Measurements from ENCODE around the gene SEC24D. TPM values are rescaled to one million over a fixed set of nuclear protein-coding genes. Genes with fewer than 3 reads are reported as not detected.

The SEC24D gene
- total and polyA plus RNA-seq, 2 donors (not counting 3 experiments of a cell fraction or from before 2014, with no cell fraction given): 81.5 to 127 TPM

- Histone ChIP-seq H3K27me3 (ENCODE audit: control insufficient read depth in 2 of 2, insufficient read depth in 2 of 2, low read length in 2 of 2) (no peaks in the 10 kb centered on the region), H3K9ac (replicated peaks; ENCODE audit: extremely low read depth, insufficient read depth, low read length) (no peak overlapping the region), H3K36me3 (ENCODE audit: control insufficient read depth in 2 of 2, extremely low read depth in 1 of 2, insufficient read depth in 2 of 2, low read length in 2 of 2) (peaks cover 14 to 28% of the 10 kb centered on the region in 2 experiments), H3K27ac (ENCODE audit: insufficient read depth, low read depth, low read length) (no peak overlapping the region), H3K4me3 (replicated peaks in 1 of 3; ENCODE audit: insufficient read depth in 1 of 3, low read depth in 1 of 3, low read length in 3 of 3) (no peak overlapping the region), H3K9me3 (replicated peaks; ENCODE audit: control insufficient read depth, insufficient read depth, low read length) (no peaks in the 10 kb centered on the region), H2AFZ (ENCODE audit: low read depth, low read length) (no peak overlapping the region), H3K4me2 (ENCODE audit: insufficient read depth, low read length) (no peak overlapping the region), H4K20me1 (replicated peaks; ENCODE audit: control insufficient read depth, extremely low read depth, insufficient read depth, low read length) (no peaks in the 10 kb centered on the region), H3K4me1 (ENCODE audit: control insufficient read depth, extremely low read depth, insufficient read depth, low read length) (peaks cover 22% of the 10 kb centered on the region), H3K79me2 (ENCODE audit: control insufficient read depth, insufficient read depth, low read length) (peaks cover 5% of the 10 kb centered on the region), H3K9me1 (replicated peaks; ENCODE audit: control insufficient read depth, extremely low read depth, insufficient read depth, low read length) (no peaks in the 10 kb centered on the region)
- no peak for DNase-seq (ENCODE audit: low read depth, low spot score)
- dilution Hi-C loops (cut with MboI; ENCODE audit: extremely low pct_ligation_motif_present, low sequenced_read_pairs) (no loop called here), intact Hi-C loops (cut with micrococcal nuclease) (no loop called here)
- CTCF ChIA-PET: interaction anchor here (1.2 kb wide), 1 partner anchor 9 kb away, joined by 3 read pairs; no protein-coding TSS in a partner anchor
- POLR2A ChIA-PET: no interaction called here
- TF ChIP-seq EZH2 (IDR thresholded peaks at IDR 0.05; ENCODE audit: borderline replicate concordance, low read depth, low read length, severe bottlenecking): no peak
- no peak for TF ChIP-seq POLR2A (IDR thresholded peaks at IDR 0.05; ENCODE audit: low read depth, low read length)
- TF ChIP-seq FOS (IDR thresholded peaks at IDR 0.05; ENCODE audit: borderline replicate concordance, insufficient read depth, low read length): no peak
- no peak for TF ChIP-seq MAX (IDR thresholded peaks at IDR 0.05; ENCODE audit: insufficient read depth, insufficient read length)
- no peak for TF ChIP-seq MYC (IDR thresholded peaks at IDR 0.05; ENCODE audit: low read depth, low read length)
- no peak for TF ChIP-seq GATA2 (IDR thresholded peaks at IDR 0.05; ENCODE audit: insufficient read depth, insufficient read length, low read depth, low read length)
- BruUV-seq (replicated peaks): no TSS peak
- no peak for FAIRE-seq
Measured at GRCh38 chr4:118754890-118755289, 81.0 kb downstream of the SEC24D start.

GRCh38 chr4:118753685-118754084 is 82.2 kb downstream of the SEC24D start:
- Histone ChIP-seq H3K9me1 (replicated peaks; ENCODE audit: control insufficient read depth, extremely low read depth, insufficient read depth, low read length) (no peaks in the 10 kb centered on the region), H3K4me3 (replicated peaks in 1 of 3; ENCODE audit: insufficient read depth in 1 of 3, low read depth in 1 of 3, low read length in 3 of 3) (no peak overlapping the region), H3K79me2 (ENCODE audit: control insufficient read depth, insufficient read depth, low read length) (no peaks in the 10 kb centered on the region), H4K20me1 (replicated peaks; ENCODE audit: control insufficient read depth, extremely low read depth, insufficient read depth, low read length) (no peaks in the 10 kb centered on the region), H3K27ac (ENCODE audit: insufficient read depth, low read depth, low read length) (no peak overlapping the region), H3K36me3 (ENCODE audit: control insufficient read depth in 2 of 2, extremely low read depth in 1 of 2, insufficient read depth in 2 of 2, low read length in 2 of 2) (peaks cover 14 to 31% of the 10 kb centered on the region in 2 experiments), H3K9ac (replicated peaks; ENCODE audit: extremely low read depth, insufficient read depth, low read length) (no peak overlapping the region), H3K9me3 (replicated peaks; ENCODE audit: control insufficient read depth, insufficient read depth, low read length) (no peaks in the 10 kb centered on the region), H3K27me3 (ENCODE audit: control insufficient read depth in 2 of 2, insufficient read depth in 2 of 2, low read length in 2 of 2) (no peaks in the 10 kb centered on the region), H2AFZ (ENCODE audit: low read depth, low read length) (no peak overlapping the region), H3K4me1 (ENCODE audit: control insufficient read depth, extremely low read depth, insufficient read depth, low read length) (peaks cover 22% of the 10 kb centered on the region), H3K4me2 (ENCODE audit: insufficient read depth, low read length) (no peak overlapping the region)
- no peak for FAIRE-seq
- ChIA-PET POLR2A (no interaction called here), CTCF (interaction anchor here (1.0 to 1.8 kb wide), 3 partner anchors 8 to 107 kb away, joined by 3 to 6 read pairs (median 3); no protein-coding TSS in a partner anchor)
- no peak for TF ChIP-seq MYC (IDR thresholded peaks at IDR 0.05; ENCODE audit: low read depth, low read length)
- TF ChIP-seq CTCF (IDR thresholded peaks at IDR 0.05; ENCODE audit: extremely low read depth in 1 of 2, insufficient read depth in 1 of 2, low read depth in 1 of 2, low read length in 2 of 2): no peak
- no peak for TF ChIP-seq MAX (IDR thresholded peaks at IDR 0.05; ENCODE audit: insufficient read depth, insufficient read length)
- no peak for TF ChIP-seq POLR2A (IDR thresholded peaks at IDR 0.05; ENCODE audit: low read depth, low read length)
- TF ChIP-seq GATA2 (IDR thresholded peaks at IDR 0.05; ENCODE audit: insufficient read depth, insufficient read length, low read depth, low read length): no peak
- TF ChIP-seq EZH2 (IDR thresholded peaks at IDR 0.05; ENCODE audit: borderline replicate concordance, low read depth, low read length, severe bottlenecking): no peak
- TF ChIP-seq JUN (IDR thresholded peaks at IDR 0.05; ENCODE audit: borderline replicate concordance, insufficient read depth, insufficient read length, low read depth): no peak
- no peak for TF ChIP-seq FOS (IDR thresholded peaks at IDR 0.05; ENCODE audit: borderline replicate concordance, insufficient read depth, low read length)
- no peak for TF ChIP-seq POLR2AphosphoS5 (IDR thresholded peaks at IDR 0.05; ENCODE audit: insufficient read depth, low read depth, low read length)
- dilution Hi-C loops (cut with MboI; ENCODE audit: extremely low pct_ligation_motif_present, low sequenced_read_pairs): no loop called here
- intact Hi-C loops (cut with micrococcal nuclease): no loop called here
- no peak for DNase-seq (ENCODE audit: low read depth, low spot score)
- no TSS peak for BruUV-seq (replicated peaks)
